ENCODE results near the gene OPALIN.

The OPALIN gene

DNA sequence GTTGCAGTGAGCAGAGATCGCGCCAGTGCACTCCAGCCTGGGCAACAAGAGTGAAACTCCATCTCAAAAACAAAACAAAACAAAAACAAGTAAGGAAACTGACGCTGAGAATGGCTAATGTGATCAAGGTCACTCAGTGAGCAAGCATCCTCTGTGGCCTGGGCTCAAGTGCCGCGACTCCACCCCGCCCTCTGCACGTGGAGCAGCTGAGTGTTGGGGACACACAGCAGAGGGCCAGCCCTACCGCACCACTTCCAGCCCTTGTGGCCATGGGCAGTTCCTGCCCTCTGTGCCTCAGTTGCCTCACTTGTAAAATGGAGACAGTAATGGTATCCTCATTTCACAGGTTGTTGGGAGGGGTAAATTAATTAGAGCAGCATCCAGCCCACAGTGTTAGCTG is 21.0 kb upstream of the OPALIN start:
- H3K79me2 ChIP-seq (ENCODE audit: insufficient read depth, low read length), result no peaks in the 10 kb centered on the region
- no peaks in the 10 kb centered on the region for H3K27me3 ChIP-seq (ENCODE audit: insufficient read depth, low read length)
- no peak overlapping the region for H3K4me2 ChIP-seq (ENCODE audit: low read length)
- H3K9me2 ChIP-seq (ENCODE audit: low read depth, low read length), result no peaks in the 10 kb centered on the region
- H3K4me3 ChIP-seq (ENCODE audit: low read depth, low read length, poor library complexity, severe bottlenecking), result no peak overlapping the region
- no peaks in the 10 kb centered on the region for H4K20me1 ChIP-seq (ENCODE audit: insufficient read depth, low read length)
- H3K36me3 ChIP-seq (ENCODE audit: insufficient read depth, low read length), result no peaks in the 10 kb centered on the region
- TF ChIP-seq, protein P1, sequence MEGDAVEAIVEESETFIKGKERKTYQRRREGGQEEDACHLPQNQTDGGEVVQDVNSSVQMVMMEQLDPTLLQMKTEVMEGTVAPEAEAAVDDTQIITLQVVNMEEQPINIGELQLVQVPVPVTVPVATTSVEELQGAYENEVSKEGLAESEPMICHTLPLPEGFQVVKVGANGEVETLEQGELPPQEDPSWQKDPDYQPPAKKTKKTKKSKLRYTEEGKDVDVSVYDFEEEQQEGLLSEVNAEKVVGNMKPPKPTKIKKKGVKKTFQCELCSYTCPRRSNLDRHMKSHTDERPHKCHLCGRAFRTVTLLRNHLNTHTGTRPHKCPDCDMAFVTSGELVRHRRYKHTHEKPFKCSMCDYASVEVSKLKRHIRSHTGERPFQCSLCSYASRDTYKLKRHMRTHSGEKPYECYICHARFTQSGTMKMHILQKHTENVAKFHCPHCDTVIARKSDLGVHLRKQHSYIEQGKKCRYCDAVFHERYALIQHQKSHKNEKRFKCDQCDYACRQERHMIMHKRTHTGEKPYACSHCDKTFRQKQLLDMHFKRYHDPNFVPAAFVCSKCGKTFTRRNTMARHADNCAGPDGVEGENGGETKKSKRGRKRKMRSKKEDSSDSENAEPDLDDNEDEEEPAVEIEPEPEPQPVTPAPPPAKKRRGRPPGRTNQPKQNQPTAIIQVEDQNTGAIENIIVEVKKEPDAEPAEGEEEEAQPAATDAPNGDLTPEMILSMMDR (IDR thresholded peaks at IDR 0.05; ENCODE audit: low read length), result no peak
- TF ChIP-seq EZH2 (IDR thresholded peaks at IDR 0.05; ENCODE audit: borderline replicate concordance, low read length), result no peak
- H3K9me3 ChIP-seq (ENCODE audit: low read length), result no peaks in the 10 kb centered on the region
- no peak overlapping the region for H3K27ac ChIP-seq (ENCODE audit: low read depth, low read length, poor library complexity, severe bottlenecking)
- H3K4me1 ChIP-seq (ENCODE audit: insufficient read depth, low read length, severe bottlenecking), result peaks cover 4% of the 10 kb centered on the region
- H2AFZ ChIP-seq (ENCODE audit: low read length), result no peak overlapping the region
- H3K9ac ChIP-seq (ENCODE audit: low read length), result no peak overlapping the region
- no peaks in the 10 kb centered on the region for H3F3A ChIP-seq (ENCODE audit: insufficient read depth, low read length)

DNA sequence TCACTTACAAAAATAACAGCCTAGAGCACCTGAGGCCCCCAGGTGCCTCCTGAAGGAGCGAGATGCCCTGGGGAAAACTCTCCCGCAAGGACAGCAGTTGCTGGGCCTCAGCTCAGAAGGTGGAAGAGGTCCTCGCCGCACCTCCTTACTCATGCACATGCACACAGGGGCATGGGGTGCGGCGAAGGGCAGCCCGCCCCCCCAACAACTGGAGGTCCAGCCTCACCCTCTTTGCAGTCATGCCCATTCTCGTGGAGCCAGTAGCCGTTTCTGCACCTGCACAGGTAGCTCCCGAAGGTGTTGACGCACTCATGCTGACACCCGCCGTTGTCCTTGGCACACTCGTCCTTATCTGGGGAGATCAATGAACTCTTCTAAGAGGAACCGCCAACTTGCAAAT is 19.9 kb upstream of the OPALIN start:
- Histone ChIP-seq H3K36me3 (ENCODE audit: insufficient read depth, low read length) (no peaks in the 10 kb centered on the region), H3K27ac (ENCODE audit: low read depth, low read length, poor library complexity, severe bottlenecking) (no peak overlapping the region), H3F3A (ENCODE audit: insufficient read depth, low read length) (no peaks in the 10 kb centered on the region), H3K4me2 (ENCODE audit: low read length) (no peak overlapping the region), H3K4me3 (ENCODE audit: low read depth, low read length, poor library complexity, severe bottlenecking) (no peak overlapping the region), H4K20me1 (ENCODE audit: insufficient read depth, low read length) (no peaks in the 10 kb centered on the region), H3K4me1 (ENCODE audit: insufficient read depth, low read length, severe bottlenecking) (peaks cover 5% of the 10 kb centered on the region), H3K27me3 (ENCODE audit: insufficient read depth, low read length) (no peaks in the 10 kb centered on the region), H3K9me2 (ENCODE audit: low read depth, low read length) (no peaks in the 10 kb centered on the region), H3K9ac (ENCODE audit: low read length) (no peak overlapping the region), H2AFZ (ENCODE audit: low read length) (no peak overlapping the region), H3K79me2 (ENCODE audit: insufficient read depth, low read length) (no peaks in the 10 kb centered on the region), H3K9me3 (ENCODE audit: low read length) (no peaks in the 10 kb centered on the region)
- TF ChIP-seq EZH2 (IDR thresholded peaks at IDR 0.05; ENCODE audit: borderline replicate concordance, low read length), result no peak
- TF ChIP-seq, protein P1 (IDR thresholded peaks at IDR 0.05; ENCODE audit: low read length), result no peak

DNA sequence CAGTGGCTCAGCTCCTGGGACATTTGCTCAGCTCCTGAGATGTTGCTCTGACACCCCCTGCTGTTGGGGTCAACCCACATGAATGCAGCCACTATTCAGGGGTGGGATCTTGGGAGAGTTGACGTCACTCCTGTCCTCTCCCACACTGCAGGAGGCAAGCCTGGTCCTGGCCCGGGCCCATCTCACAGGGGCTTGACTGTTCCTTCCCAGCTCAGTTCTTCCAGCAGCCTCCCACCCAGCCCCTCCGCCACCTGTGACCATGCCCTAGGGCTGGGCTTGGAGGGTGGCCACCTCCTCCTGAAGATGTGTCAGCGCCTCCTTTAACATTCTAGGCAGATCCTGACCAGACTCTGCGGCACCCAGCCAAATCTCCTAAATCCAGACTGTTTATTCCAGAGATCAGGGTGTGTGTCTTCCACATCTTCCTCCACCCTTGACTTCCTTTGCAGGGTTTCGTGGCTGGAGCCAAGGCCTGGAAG is 19.1 kb upstream of the OPALIN start:
- Histone ChIP-seq H2AFZ (ENCODE audit: low read length) (no peak overlapping the region), H3K79me2 (ENCODE audit: insufficient read depth, low read length) (no peaks in the 10 kb centered on the region), H3K9ac (ENCODE audit: low read length) (no peak overlapping the region), H3K9me2 (ENCODE audit: low read depth, low read length) (no peaks in the 10 kb centered on the region), H3K27me3 (ENCODE audit: insufficient read depth, low read length) (no peaks in the 10 kb centered on the region), H3K4me3 (ENCODE audit: low read depth, low read length, poor library complexity, severe bottlenecking) (no peak overlapping the region), H3K27ac (ENCODE audit: low read depth, low read length, poor library complexity, severe bottlenecking) (no peak overlapping the region), H3K36me3 (ENCODE audit: insufficient read depth, low read length) (no peaks in the 10 kb centered on the region), H3K4me2 (ENCODE audit: low read length) (no peak overlapping the region), H3K4me1 (ENCODE audit: insufficient read depth, low read length, severe bottlenecking) (peaks cover 5% of the 10 kb centered on the region), H3F3A (ENCODE audit: insufficient read depth, low read length) (no peaks in the 10 kb centered on the region), H4K20me1 (ENCODE audit: insufficient read depth, low read length) (no peaks in the 10 kb centered on the region), H3K9me3 (ENCODE audit: low read length) (no peaks in the 10 kb centered on the region)
- TF ChIP-seq, protein P1 (IDR thresholded peaks at IDR 0.05; ENCODE audit: low read length), result no peak
- TF ChIP-seq EZH2 (IDR thresholded peaks at IDR 0.05; ENCODE audit: borderline replicate concordance, low read length), result no peak
